ENCODE data around the gene DCBLD1.
A peak's percentile ranks its signal among the peaks of the same experiment; 100 is the strongest.

Gene DCBLD1

GRCh38 chr6:117481278-117481925, 1.1 kb upstream of the DCBLD1 start:
- FAIRE-seq: no peak
- no peak for TF ChIP-seq POLR2A (IDR thresholded peaks at IDR 0.05; ENCODE audit: low read depth, low read length)
- no peak for DNase-seq (ENCODE audit: insufficient read length, low spot score)

DNA sequence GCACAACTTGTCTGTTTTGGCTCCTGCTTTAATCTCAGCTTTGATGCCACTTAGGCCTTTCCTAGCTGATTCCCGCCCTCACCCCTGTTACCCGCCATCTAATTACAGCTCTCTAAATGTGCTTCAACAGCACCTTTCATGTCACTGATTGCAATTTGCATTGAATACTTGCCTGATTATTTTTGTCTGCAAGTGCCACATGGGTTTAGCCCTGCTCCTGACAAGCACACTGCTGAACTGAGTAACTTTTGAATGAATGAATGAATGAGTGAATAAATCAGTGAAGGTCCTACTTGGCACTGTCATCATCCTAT, 591 bp upstream of the DCBLD1 start:
- DNase-seq (ENCODE audit: insufficient read length, low spot score): no peak
- no peak for FAIRE-seq
- TF ChIP-seq POLR2A (IDR thresholded peaks at IDR 0.05; ENCODE audit: low read depth, low read length): no peak

DNA sequence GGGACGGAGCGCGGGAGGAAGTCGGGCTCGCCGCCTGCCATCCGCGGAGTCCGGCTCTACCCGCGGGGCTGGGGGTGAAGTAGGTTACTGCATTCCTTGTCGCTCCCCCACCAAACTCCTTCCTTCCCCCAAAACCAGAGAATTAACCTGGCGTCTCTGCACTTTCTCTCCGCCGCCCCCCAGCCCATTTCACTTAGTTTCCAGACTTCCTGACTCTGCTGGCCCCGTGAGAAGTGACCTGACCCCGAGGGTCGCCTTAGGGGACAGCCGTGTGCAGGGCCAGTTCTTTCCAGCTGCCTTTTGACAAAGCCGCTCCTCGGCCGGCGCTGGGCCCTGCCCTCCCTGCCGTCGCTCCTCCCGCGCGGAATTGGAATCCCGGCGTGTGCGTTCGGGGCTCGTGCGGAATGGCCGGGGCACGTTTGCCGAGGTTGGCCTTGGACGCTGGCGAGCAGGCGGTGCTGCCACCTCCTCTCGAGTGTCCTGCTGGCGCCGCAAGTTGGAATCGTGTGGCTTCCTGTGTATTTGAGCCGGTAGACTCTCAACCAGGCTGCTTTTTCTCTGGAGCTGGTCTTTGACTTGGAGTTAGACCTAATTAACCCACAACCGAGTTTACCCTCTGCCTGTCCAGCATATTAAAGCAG, 650 bp downstream of the DCBLD1 start:
- FAIRE-seq (no peak), DNase-seq (ENCODE audit: insufficient read length, low spot score) (peak; percentile 12)
- TF ChIP-seq POLR2A (IDR thresholded peaks at IDR 0.05; ENCODE audit: low read depth, low read length): 0 out of 2 replicates have a peak, but pooled peaks have one; percentile 22

DNA sequence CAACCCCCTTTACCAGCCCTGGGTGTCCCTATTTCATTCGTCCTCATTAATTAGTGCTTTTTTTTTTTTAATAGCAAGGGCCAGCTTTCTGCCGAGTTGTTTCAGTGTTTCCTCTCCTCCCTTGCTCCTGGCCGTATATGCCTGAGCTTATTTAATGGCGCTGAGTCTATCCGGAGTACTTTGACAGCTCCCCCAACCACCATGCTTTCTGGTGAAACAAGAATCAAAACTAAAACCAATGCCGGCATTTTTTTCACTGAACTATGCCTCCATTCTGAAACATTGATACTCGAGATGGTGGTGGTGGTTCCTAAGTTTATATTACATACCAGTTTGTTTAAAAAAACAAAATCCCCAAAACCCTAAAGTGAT, 1.2 kb downstream of the DCBLD1 start:
- DNase-seq (ENCODE audit: insufficient read length, low spot score) (peak; percentile 19), FAIRE-seq (no peak)

GRCh38 chr6:117484052-117484646, 1.7 kb downstream of the DCBLD1 start:
- DNase-seq (ENCODE audit: insufficient read length, low spot score) (no peak), FAIRE-seq (no peak)
- TF ChIP-seq POLR2A (IDR thresholded peaks at IDR 0.05; ENCODE audit: low read depth, low read length): no peak

More for the DNA sequence above, 1.2 kb downstream of the DCBLD1 start:
- TF ChIP-seq POLR2A (IDR thresholded peaks at IDR 0.05; ENCODE audit: low read depth, low read length): no peak

GRCh38 chr6:117485433-117485832, 3.0 kb downstream of the DCBLD1 start:
- DNase-seq (ENCODE audit: insufficient read length, low spot score) (no peak), FAIRE-seq (no peak)
- no peak for TF ChIP-seq POLR2A (IDR thresholded peaks at IDR 0.05; ENCODE audit: low read depth, low read length)

DNA sequence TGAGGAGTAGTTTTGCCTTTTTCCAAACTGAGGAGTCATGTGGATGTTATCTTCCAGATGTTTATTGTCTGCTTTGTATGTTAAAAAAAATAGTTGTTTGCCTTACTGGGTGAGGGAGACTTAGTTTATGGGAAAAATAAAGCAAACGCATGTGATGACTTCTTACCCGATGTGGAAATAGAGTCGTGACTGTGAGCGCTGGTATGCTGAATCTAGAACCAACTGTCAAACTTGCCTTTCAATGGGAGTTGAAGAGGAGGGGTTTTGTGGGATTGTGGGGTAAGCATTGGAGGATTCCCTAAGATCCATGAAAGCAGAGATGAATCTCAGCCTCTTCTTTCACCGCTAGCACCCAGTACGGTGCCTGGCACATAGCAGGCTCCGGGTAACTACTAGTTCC, 5.3 kb downstream of the DCBLD1 start:
- TF ChIP-seq POLR2A (IDR thresholded peaks at IDR 0.05; ENCODE audit: low read depth, low read length): no peak
- DNase-seq (ENCODE audit: insufficient read length, low spot score) (no peak), FAIRE-seq (no peak)

DNA sequence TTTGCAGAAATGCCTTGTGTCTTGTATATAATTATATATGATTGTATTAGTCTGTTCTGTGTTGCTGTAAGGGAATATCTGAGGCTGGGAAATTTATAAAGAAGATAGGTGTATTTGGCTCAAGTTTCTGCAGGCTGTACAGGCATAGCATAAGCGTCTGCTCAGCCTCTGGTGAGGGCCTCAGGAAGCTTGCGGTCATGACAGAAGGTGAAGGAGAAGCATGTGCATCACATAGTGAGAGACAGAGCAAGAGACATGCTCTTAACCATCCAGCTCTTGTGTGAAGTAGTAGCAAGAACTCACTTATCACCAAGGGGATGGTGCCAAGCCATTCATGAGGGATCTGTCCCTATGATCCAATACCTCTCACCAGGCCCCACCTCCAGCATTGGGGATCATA, 6.5 kb downstream of the DCBLD1 start:
- FAIRE-seq (no peak), DNase-seq (ENCODE audit: insufficient read length, low spot score) (no peak)
- TF ChIP-seq POLR2A (IDR thresholded peaks at IDR 0.05; ENCODE audit: low read depth, low read length): no peak

GRCh38 chr6:117491916-117492315, 9.4 kb downstream of the DCBLD1 start:
- DNase-seq (ENCODE audit: insufficient read length, low spot score): no peak
- FAIRE-seq: peak; percentile 70
- TF ChIP-seq POLR2A (IDR thresholded peaks at IDR 0.05; ENCODE audit: low read depth, low read length): no peak

- FAIRE-seq (no peak), DNase-seq (ENCODE audit: insufficient read length, low spot score) (no peak)
- no peak for TF ChIP-seq POLR2A (IDR thresholded peaks at IDR 0.05; ENCODE audit: low read depth, low read length)
These were observed 11.0 kb downstream of the DCBLD1 start for GRCh38 chr6:117493470-117493869.

- FAIRE-seq (no peak), DNase-seq (ENCODE audit: insufficient read length, low spot score) (no peak)
- TF ChIP-seq POLR2A (IDR thresholded peaks at IDR 0.05; ENCODE audit: low read depth, low read length): no peak
These were observed 11.8 kb downstream of the DCBLD1 start for GRCh38 chr6:117494283-117494682.

DNA sequence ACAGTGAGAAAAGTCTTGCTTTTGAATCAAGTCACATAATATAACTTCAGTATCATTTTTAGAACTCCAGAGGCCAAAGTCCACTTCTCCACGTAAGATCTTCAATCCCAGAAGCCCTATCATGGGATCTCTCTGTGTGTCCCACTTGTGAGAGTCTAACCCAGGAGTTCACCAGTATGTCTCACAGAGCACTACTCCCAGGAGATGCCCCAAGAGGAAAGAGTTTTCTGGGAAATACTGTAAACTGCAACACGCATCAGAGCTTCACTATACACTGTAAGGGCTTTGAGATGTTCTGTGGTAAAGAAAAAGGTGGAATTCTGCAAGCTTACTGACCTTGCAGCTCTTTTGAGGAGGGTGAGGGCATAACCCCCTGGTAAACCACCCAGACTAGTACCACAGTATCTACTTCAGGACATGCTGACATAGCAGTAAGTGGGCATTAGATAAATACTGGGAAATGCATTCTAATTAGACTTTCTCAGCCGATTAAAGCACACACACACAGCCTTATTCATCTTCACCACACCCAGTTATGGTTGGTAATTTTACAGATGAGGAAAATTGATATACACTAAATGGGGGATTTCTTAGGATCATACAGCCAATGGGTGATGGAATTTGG, 12.3 kb downstream of the DCBLD1 start:
- TF ChIP-seq POLR2A (IDR thresholded peaks at IDR 0.05; ENCODE audit: low read depth, low read length): no peak
- no peak for FAIRE-seq

GRCh38 chr6:117495425-117495824, 13.0 kb downstream of the DCBLD1 start:
- no peak for TF ChIP-seq POLR2A (IDR thresholded peaks at IDR 0.05; ENCODE audit: low read depth, low read length)
- DNase-seq (ENCODE audit: insufficient read length, low spot score) (no peak), FAIRE-seq (no peak)

More for the DNA sequence above, 12.3 kb downstream of the DCBLD1 start:
- no peak for DNase-seq (ENCODE audit: insufficient read length, low spot score)

- FAIRE-seq (no peak), DNase-seq (ENCODE audit: insufficient read length, low spot score) (no peak)
- TF ChIP-seq POLR2A (IDR thresholded peaks at IDR 0.05; ENCODE audit: low read depth, low read length): no peak
These were observed 13.4 kb downstream of the DCBLD1 start for GRCh38 chr6:117495869-117496268.
